ENCODE measurements around the gene FCRLA. TPM values are rescaled to one million over a fixed set of nuclear protein-coding genes. Genes with fewer than 3 reads are reported as not detected.
"Not testable (repeated sequence)": the region's sequence is repeated elsewhere in the genome, so short reads cannot be mapped to it uniquely, and the experiment has no call there.

Gene FCRLA
- total and polyA plus RNA-seq, 7 donors, result 0.10 to 0.90 (median 0.36) TPM; not detected in 2

- intact Hi-C loops (cut with DNase I), result no loop called here
- no peak for DNase-seq
- TF ChIP-seq CTCF (IDR thresholded peaks at IDR 0.05), result no peak
- ATAC-seq, result no peak
- Histone ChIP-seq H3K4me1 (no peaks in the 10 kb centered on the region), H3K36me3 (ENCODE audit: insufficient read depth in 1 of 2, low read depth in 1 of 2) (no peaks in the 10 kb centered on the region), H3K27ac (no peak overlapping the region), H3K9me3 (no peaks in the 10 kb centered on the region), H3K27me3 (ENCODE audit: insufficient read depth in 3 of 3, low read length in 2 of 3) (peaks cover 0 to 11% (median 2%) of the 10 kb centered on the region in 3 donors), H3K4me3 (no peak overlapping the region)
- 74 to 78% (median 75%) methylated on average over 3 of the region's 3 CpGs for WGBS, 3 donors
Observed at GRCh38 chr1:161688946-161689345, 18.1 kb upstream of the FCRLA start.

- no peak overlapping the region for H3K4me3 ChIP-seq
- no peaks in the 10 kb centered on the region for H3K9me3 ChIP-seq
- TF ChIP-seq CTCF (IDR thresholded peaks at IDR 0.05), result no peak
- no peaks in the 10 kb centered on the region for H3K36me3 ChIP-seq (ENCODE audit: insufficient read depth in 1 of 2, low read depth in 1 of 2)
- DNase-seq (no peak), ATAC-seq (no peak)
- no peak overlapping the region for H3K27ac ChIP-seq
- H3K4me1 ChIP-seq, result no peaks in the 10 kb centered on the region
- 56 to 64% (median 59%) methylated on average over 3 of the region's 3 CpGs for WGBS, 3 donors
- intact Hi-C loops (cut with DNase I), result no loop called here
- peaks cover 0 to 11% (median 0%) of the 10 kb centered on the region in 3 donors for H3K27me3 ChIP-seq (ENCODE audit: insufficient read depth in 3 of 3, low read length in 2 of 3)
Observed at GRCh38 chr1:161691846-161692245, 15.2 kb upstream of the FCRLA start.

- H3K4me3 ChIP-seq; ATAC-seq; H3K9me3 ChIP-seq; H3K36me3 ChIP-seq (ENCODE audit: insufficient read depth in 1 of 2, low read depth in 1 of 2); H3K4me1 ChIP-seq; DNase-seq; intact Hi-C loops (cut with DNase I); H3K27me3 ChIP-seq (ENCODE audit: insufficient read depth in 3 of 3, low read length in 2 of 3); H3K27ac ChIP-seq: not testable (repeated sequence)
- 81 to 89% (median 86%) methylated on average over 14 of the region's 14 CpGs for WGBS, 3 donors
Observed at GRCh38 chr1:161693020-161693712, 13.9 kb upstream of the FCRLA start.

- H3K4me1 ChIP-seq; H3K27me3 ChIP-seq (ENCODE audit: insufficient read depth in 3 of 3, low read length in 2 of 3); H3K9me3 ChIP-seq; ATAC-seq; H3K36me3 ChIP-seq (ENCODE audit: insufficient read depth in 1 of 2, low read depth in 1 of 2); H3K4me3 ChIP-seq; H3K27ac ChIP-seq; DNase-seq; intact Hi-C loops (cut with DNase I): not testable (repeated sequence)
- 87 to 93% (median 89%) methylated on average over 2 of the region's 2 CpGs for WGBS, 3 donors
Observed at GRCh38 chr1:161698302-161698701, 8.7 kb upstream of the FCRLA start.

GRCh38 chr1:161702250-161702649 lies 4.8 kb upstream of the FCRLA start:
- Histone ChIP-seq H3K27me3 (ENCODE audit: insufficient read depth in 3 of 3, low read length in 2 of 3) (no peaks in the 10 kb centered on the region), H3K27ac (no peak overlapping the region), H3K9me3 (no peaks in the 10 kb centered on the region), H3K36me3 (ENCODE audit: insufficient read depth in 1 of 2, low read depth in 1 of 2) (no peaks in the 10 kb centered on the region), H3K4me3 (no peak overlapping the region), H3K4me1 (peaks cover 12% of the 10 kb centered on the region)
- ATAC-seq, result no peak
- 81 to 85% (median 83%) methylated on average over 8 of the region's 8 CpGs for WGBS, 3 donors
- intact Hi-C loops (cut with DNase I), result no loop called here
- no peak for TF ChIP-seq CTCF (IDR thresholded peaks at IDR 0.05)
- no peak for DNase-seq

- intact Hi-C loops (cut with DNase I), result no loop called here
- Histone ChIP-seq H3K9me3 (no peaks in the 10 kb centered on the region), H3K27ac (no peak overlapping the region), H3K4me3 (no peak overlapping the region), H3K4me1 (peaks cover 17% of the 10 kb centered on the region), H3K27me3 (ENCODE audit: insufficient read depth in 3 of 3, low read length in 2 of 3) (no peaks in the 10 kb centered on the region), H3K36me3 (ENCODE audit: insufficient read depth in 1 of 2, low read depth in 1 of 2) (no peaks in the 10 kb centered on the region)
- ATAC-seq, result no peak
- 69 to 93% (median 83%) methylated on average over 4 of the region's 4 CpGs for WGBS, 3 donors
- no peak for DNase-seq
- no peak for TF ChIP-seq CTCF (IDR thresholded peaks at IDR 0.05)
Observed at GRCh38 chr1:161705537-161705936, 1.5 kb upstream of the FCRLA start.
